Endothelial cell of umbilical vein (primary cell): ENCODE measurements around the gene PDE4B. TPM values are rescaled to one million over a fixed set of nuclear protein-coding genes. Genes with fewer than 3 reads are reported as not detected.

ENCODE experiments used
- BruUV-seq: library from RNA; stranded (reverse); fragments of 400-500 nt; replicated peaks from 2 replicates; lab custom pipeline; 2021; lab: Mats Ljungman, UMichigan
- CTCF ChIA-PET: fragments of 300-600, 350-600 bp; sonication (Branson Sonifier 250); formaldehyde crosslinking; loops from one replicate; lab custom pipeline; 2021; ENCODE audit warnings: antibody characterized with exemption, inconsistent platforms; lab: Charles Lee
- POLR2A ChIA-PET: fragments of 300-600, 350-600 bp; sonication (Branson Sonifier 250); formaldehyde crosslinking; loops from one replicate; lab custom pipeline; 2021; ENCODE audit warnings: antibody characterized with exemption, inconsistent platforms; lab: Charles Lee
- DNase-seq: peaks from one replicate; pipeline ENCODE4 v3.0.0-alpha.2; 2011; ENCODE audit warnings: low read depth, low spot score
- FAIRE-seq: peaks from 2 replicates; lab custom pipeline; 2011; peaks lifted over from hg19 to GRCh38; lab: Jason Lieb, UNC
- H2AFZ ChIP-seq: 2 replicates; pipeline ENCODE4 v1.6.0; 2012; ENCODE audit warnings: low read depth, low read length, control low read depth, inconsistent platforms
- H3K27ac ChIP-seq: 2 replicates; pipeline ENCODE4 v1.5.1; 2011; ENCODE audit warnings: low read depth, mild to moderate bottlenecking, control low read depth, low read length, moderate library complexity; ENCODE audit not compliant: insufficient read depth
- H3K27me3 ChIP-seq, 2 experiments: 2 replicates each; pipeline versions ENCODE4 v1.6.0 to v1.6.1; 2011; ENCODE audit warnings: low read length in 2 of 2, mixed read lengths in 1 of 2; ENCODE audit not compliant: control insufficient read depth in 2 of 2, insufficient read depth in 2 of 2
- H3K36me3 ChIP-seq, 2 experiments: 2 replicates in 1 of 2; 3 replicates in 1 of 2; pipeline ENCODE4 v1.5.1; 2011; ENCODE audit warnings: low read length in 2 of 2, mild to moderate bottlenecking in 1 of 2, moderate library complexity in 1 of 2; ENCODE audit not compliant: control insufficient read depth in 2 of 2, insufficient read depth in 2 of 2; ENCODE audit errors: extremely low read depth in 1 of 2
- H3K4me1 ChIP-seq: 3 replicates; pipeline ENCODE4 v1.5.1; 2011; ENCODE audit warnings: mild to moderate bottlenecking, low read length; ENCODE audit not compliant: control insufficient read depth, insufficient read depth; ENCODE audit errors: extremely low read depth
- H3K4me2 ChIP-seq: 2 replicates; pipeline ENCODE4 v1.6.1; 2011; ENCODE audit warnings: low read length, control low read depth, mixed read lengths; ENCODE audit not compliant: insufficient read depth
- H3K4me3 ChIP-seq, 3 experiments: fragments of 200-600 bp in 1 of 3; sonication (generic), shearing (Covaris generic) in 1 of 3; replicated peaks in 1 of 3; 2 replicates each; pipeline ENCODE4 v1.5.1; 2011 to 2016; ENCODE audit warnings: control low read depth in 3 of 3, low read length in 3 of 3, mild to moderate bottlenecking in 2 of 3, inconsistent platforms in 1 of 3, low read depth in 1 of 3, moderate library complexity in 1 of 3; ENCODE audit not compliant: insufficient read depth in 1 of 3
- H3K79me2 ChIP-seq: 2 replicates; pipeline ENCODE4 v1.6.0; 2012; ENCODE audit warnings: low read length, inconsistent platforms; ENCODE audit not compliant: control insufficient read depth, insufficient read depth
- H3K9ac ChIP-seq: replicated peaks from 2 replicates; pipeline ENCODE3; 2011; ENCODE audit warnings: low read length, control low read depth; ENCODE audit not compliant: insufficient read depth; ENCODE audit errors: extremely low read depth
- H3K9me1 ChIP-seq: replicated peaks from 3 replicates; pipeline ENCODE4 v1.6.0; 2011; ENCODE audit warnings: mild to moderate bottlenecking, low read length; ENCODE audit not compliant: control insufficient read depth, insufficient read depth; ENCODE audit errors: extremely low read depth
- H3K9me3 ChIP-seq: replicated peaks from 2 replicates; pipeline ENCODE4 v1.5.1; 2012; ENCODE audit warnings: low read length, inconsistent platforms; ENCODE audit not compliant: control insufficient read depth, insufficient read depth
- H4K20me1 ChIP-seq: replicated peaks from 2 replicates; pipeline ENCODE3; 2011; ENCODE audit warnings: mild to moderate bottlenecking, low read length; ENCODE audit not compliant: control insufficient read depth, insufficient read depth; ENCODE audit errors: extremely low read depth
- CTCF ChIP-seq, 2 donors: IDR thresholded peaks; 1 replicate in 1 of 2; 2 replicates in 1 of 2; pipeline ENCODE4 v1.5.1; 2011; ENCODE audit warnings: low read length in 2 of 2, mild to moderate bottlenecking in 2 of 2, moderate library complexity in 2 of 2, control low read depth in 1 of 2, inconsistent platforms in 1 of 2, low read depth in 1 of 2; ENCODE audit not compliant: insufficient read depth in 1 of 2; ENCODE audit errors: extremely low read depth in 1 of 2
- EZH2 ChIP-seq: IDR thresholded peaks from 2 replicates; pipeline ENCODE4 v1.6.1; 2012; ENCODE audit warnings: borderline replicate concordance, low read depth, mild to moderate bottlenecking, moderate library complexity, low read length, inconsistent platforms; ENCODE audit not compliant: severe bottlenecking
- FOS ChIP-seq: IDR thresholded peaks from 2 replicates; pipeline ENCODE4 v1.6.1; 2011; ENCODE audit warnings: mild to moderate bottlenecking, low read length, moderate library complexity, borderline replicate concordance; ENCODE audit not compliant: insufficient read depth
- GATA2 ChIP-seq: IDR thresholded peaks from 2 replicates; pipeline ENCODE4 v1.7.0; 2011; ENCODE audit warnings: low read depth, mild to moderate bottlenecking, moderate library complexity, mixed read lengths, low read length; ENCODE audit not compliant: insufficient read length, insufficient read depth
- JUN ChIP-seq: IDR thresholded peaks from 2 replicates; pipeline ENCODE4 v1.6.1; 2011; ENCODE audit warnings: borderline replicate concordance, low read depth; ENCODE audit not compliant: insufficient read length, insufficient read depth
- MAX ChIP-seq: IDR thresholded peaks from 2 replicates; pipeline ENCODE4 v1.6.1; 2011; ENCODE audit not compliant: insufficient read depth, insufficient read length
- MYC ChIP-seq: IDR thresholded peaks from one replicate; pipeline ENCODE4 v1.6.1; 2011; ENCODE audit warnings: mild to moderate bottlenecking, low read depth, low read length
- POLR2A ChIP-seq: IDR thresholded peaks from 2 replicates; pipeline ENCODE4 v1.6.1; 2012; ENCODE audit warnings: low read depth, mild to moderate bottlenecking, control low read depth, low read length
- POLR2AphosphoS5 ChIP-seq: IDR thresholded peaks from 2 replicates; pipeline ENCODE4 v1.6.1; 2012; ENCODE audit warnings: low read depth, mild to moderate bottlenecking, control low read depth, low read length, moderate library complexity; ENCODE audit not compliant: insufficient read depth
- dilution Hi-C: fragments of 300-500 bp; cut with MboI; formaldehyde crosslinking; loops from one replicate; pipeline ENCODE4 v1.15.0; 2019; ENCODE audit warnings: low sequenced_read_pairs; ENCODE audit not compliant: extremely low pct_ligation_motif_present
- intact Hi-C: fragments of 100-400 bp; cut with micrococcal nuclease; formaldehyde crosslinking; loops from one replicate; pipeline ENCODE4 v1.10.0; 2022
- polyA plus RNA-seq, 4 experiments: library from polyadenylated mRNA; depleted of rRNA in 3 of 4; stranded (reverse) in 3 of 4; unstranded in 1 of 4; fragments of >200 nt; gene quantifications; 2 replicates each; pipeline versions ENCODE4 v1.2.1 to v1.2.3, GENCODE V29; 2011 to 2012; ENCODE audit warnings: missing spikeins in 1 of 4
- total RNA-seq: library from RNA; stranded (reverse); gene quantifications from 2 replicates; pipeline ENCODE4 v1.2.3, GENCODE V29; 2021

PDE4B gene
- total and polyA plus RNA-seq, 2 donors (not counting 3 experiments of a cell fraction or from before 2014, with no cell fraction given), result 63.5 to 69.8 TPM

GRCh38 chr1:66217021-66217420 is 424.3 kb downstream of the PDE4B start:
- TF ChIP-seq MAX, result no peak
- H3K4me1 ChIP-seq, result no peaks in the 10 kb centered on the region
- POLR2A ChIA-PET, result no interaction called here
- H3K79me2 ChIP-seq, result no peaks in the 10 kb centered on the region
- no peak overlapping the region for H2AFZ ChIP-seq
- peaks cover 2% of the 10 kb centered on the region in 2 experiments for H3K27me3 ChIP-seq
- H3K27ac ChIP-seq, result no peak overlapping the region
- BruUV-seq, result no TSS peak
- no peak overlapping the region for H3K4me3 ChIP-seq
- H3K9ac ChIP-seq, result no peak overlapping the region
- no peak overlapping the region for H3K4me2 ChIP-seq
- no peaks in the 10 kb centered on the region for H3K9me1 ChIP-seq
- no peak for DNase-seq
- no peaks in the 10 kb centered on the region for H3K36me3 ChIP-seq
- FAIRE-seq, result no peak
- dilution Hi-C loops (no loop called here), intact Hi-C loops (no loop called here)
- CTCF ChIA-PET, result interaction anchor here (1.6 kb wide), 1 partner anchor 8 kb away, joined by 4 read pairs; no protein-coding TSS in a partner anchor
- H4K20me1 ChIP-seq, result no peaks in the 10 kb centered on the region
- H3K9me3 ChIP-seq, result no peaks in the 10 kb centered on the region

- dilution Hi-C loops (no loop called here), intact Hi-C loops (no loop called here)
- no peak for DNase-seq
- Histone ChIP-seq H2AFZ (no peak overlapping the region), H3K9me1 (no peaks in the 10 kb centered on the region), H3K9me3 (no peaks in the 10 kb centered on the region), H3K4me2 (no peak overlapping the region), H3K4me3 (no peak overlapping the region), H4K20me1 (no peaks in the 10 kb centered on the region), H3K27me3 (peaks cover 2% of the 10 kb centered on the region in 2 experiments), H3K36me3 (no peaks in the 10 kb centered on the region), H3K79me2 (no peaks in the 10 kb centered on the region), H3K4me1 (no peaks in the 10 kb centered on the region), H3K9ac (no peak overlapping the region), H3K27ac (no peak overlapping the region)
- ChIA-PET CTCF (interaction anchor here (1.6 kb wide), 1 partner anchor 8 kb away, joined by 4 read pairs; no protein-coding TSS in a partner anchor), POLR2A (no interaction called here)
- TF ChIP-seq FOS (no peak), POLR2A (no peak), JUN (no peak), POLR2AphosphoS5 (no peak), MAX (no peak), EZH2 (no peak), CTCF (IDR thresholded peaks at IDR 0.05; ENCODE audit: extremely low read depth in 1 of 2, insufficient read depth in 1 of 2, low read depth in 1 of 2, low read length in 2 of 2) (no peak), MYC (no peak), GATA2 (no peak)
- FAIRE-seq, result no peak
- no TSS peak for BruUV-seq
Measured at GRCh38 chr1:66217561-66217960, 424.9 kb downstream of the PDE4B start.
